Esophagus muscularis mucosa (tissue), 3 donors: ENCODE data around the gene C1GALT1C1.

Experiments
- POLR2A ChIP-seq: fragments of 450-650 bp; IDR thresholded peaks from one replicate; pipeline ENCODE4 v1.6.1; 2017; ENCODE audit warnings: antibody characterized with exemption, moderate library complexity, mild to moderate bottlenecking, low read depth
- POLR2AphosphoS5 ChIP-seq, 2 donors: sonication (generic); formaldehyde crosslinking; IDR thresholded peaks; one replicate each; pipeline ENCODE4 v1.6.1; 2017; ENCODE audit warnings: antibody characterized with exemption in 2 of 2
- TF ChIP-seq, protein P1 (sequence below), 3 experiments: fragments of 200-600 bp in 2 of 3; fragments of 450-650 bp in 1 of 3; sonication (generic) in 2 of 3; IDR thresholded peaks; one replicate each; pipeline ENCODE4 v1.5.1; 2017 to 2019; ENCODE audit warnings: antibody characterized with exemption in 3 of 3, mild to moderate bottlenecking in 2 of 3, moderate library complexity in 1 of 3

DNA sequence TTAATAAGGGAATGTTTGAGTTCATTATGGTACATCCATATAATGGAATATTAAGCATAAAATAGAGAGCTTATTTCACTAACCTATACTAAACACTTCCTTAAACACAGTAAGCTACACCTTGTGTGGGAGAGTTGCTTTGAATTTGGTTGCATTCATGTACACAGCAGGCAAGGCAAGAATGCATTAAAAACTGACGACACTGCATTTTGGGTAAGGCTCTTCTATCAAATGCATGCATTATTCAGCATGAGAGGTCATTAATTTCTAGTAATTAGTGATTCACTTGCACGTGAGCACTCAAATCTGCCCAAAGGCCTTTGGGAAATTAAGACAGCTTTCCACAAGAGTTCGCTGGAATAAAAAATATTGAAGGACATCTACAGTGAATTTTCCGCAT is 8.8 kb upstream of the C1GALT1C1 start:
- TF ChIP-seq POLR2A (no peak), POLR2AphosphoS5 (IDR thresholded peaks at IDR 0.05) (no peak)
- TF ChIP-seq, protein P1, sequence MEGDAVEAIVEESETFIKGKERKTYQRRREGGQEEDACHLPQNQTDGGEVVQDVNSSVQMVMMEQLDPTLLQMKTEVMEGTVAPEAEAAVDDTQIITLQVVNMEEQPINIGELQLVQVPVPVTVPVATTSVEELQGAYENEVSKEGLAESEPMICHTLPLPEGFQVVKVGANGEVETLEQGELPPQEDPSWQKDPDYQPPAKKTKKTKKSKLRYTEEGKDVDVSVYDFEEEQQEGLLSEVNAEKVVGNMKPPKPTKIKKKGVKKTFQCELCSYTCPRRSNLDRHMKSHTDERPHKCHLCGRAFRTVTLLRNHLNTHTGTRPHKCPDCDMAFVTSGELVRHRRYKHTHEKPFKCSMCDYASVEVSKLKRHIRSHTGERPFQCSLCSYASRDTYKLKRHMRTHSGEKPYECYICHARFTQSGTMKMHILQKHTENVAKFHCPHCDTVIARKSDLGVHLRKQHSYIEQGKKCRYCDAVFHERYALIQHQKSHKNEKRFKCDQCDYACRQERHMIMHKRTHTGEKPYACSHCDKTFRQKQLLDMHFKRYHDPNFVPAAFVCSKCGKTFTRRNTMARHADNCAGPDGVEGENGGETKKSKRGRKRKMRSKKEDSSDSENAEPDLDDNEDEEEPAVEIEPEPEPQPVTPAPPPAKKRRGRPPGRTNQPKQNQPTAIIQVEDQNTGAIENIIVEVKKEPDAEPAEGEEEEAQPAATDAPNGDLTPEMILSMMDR (IDR thresholded peaks at IDR 0.05): no peak
